Neuronal stem cell (in vitro differentiated cells): ENCODE results near the gene DGAT2. TPM values are rescaled to one million over a fixed set of nuclear protein-coding genes. Genes with fewer than 3 reads are reported as not detected.

Source experiments
- DNase-seq: peaks from one replicate; pipeline ENCODE4 v3.0.0-alpha.2; 2013; ENCODE audit warnings: low spot score
- H2AFZ ChIP-seq: one replicate; pipeline ENCODE4 v1.6.1; 2013; ENCODE audit warnings: mild to moderate bottlenecking, low read length, inconsistent platforms
- H2AK5ac ChIP-seq: 2 replicates; pipeline ENCODE4 v1.6.1; 2013; ENCODE audit warnings: low read depth, mild to moderate bottlenecking, inconsistent platforms, low read length, moderate library complexity, mixed read lengths
- H2BK120ac ChIP-seq: 2 replicates; pipeline ENCODE4 v1.6.1; 2013; ENCODE audit warnings: low read depth, mild to moderate bottlenecking, inconsistent platforms, low read length, moderate library complexity, mixed read lengths
- H2BK12ac ChIP-seq: one replicate; pipeline ENCODE4 v1.6.1; 2013; ENCODE audit warnings: low read length, inconsistent platforms
- H2BK15ac ChIP-seq: 2 replicates; pipeline ENCODE4 v1.6.1; 2013; ENCODE audit warnings: mild to moderate bottlenecking, low read length, inconsistent platforms, mixed read lengths
- H2BK5ac ChIP-seq: one replicate; pipeline ENCODE4 v1.6.1; 2013; ENCODE audit warnings: inconsistent platforms, mild to moderate bottlenecking, low read length, moderate library complexity
- H3K14ac ChIP-seq: one replicate; pipeline ENCODE4 v1.6.1; 2013; ENCODE audit warnings: low read length, inconsistent platforms
- H3K18ac ChIP-seq: 2 replicates; pipeline ENCODE4 v1.6.1; 2013; ENCODE audit warnings: low read length, inconsistent platforms
- H3K23ac ChIP-seq: 2 replicates; pipeline ENCODE4 v1.6.1; 2013; ENCODE audit warnings: low read depth, mild to moderate bottlenecking, mixed read lengths, low read length, inconsistent platforms; ENCODE audit not compliant: poor library complexity
- H3K27ac ChIP-seq: replicated peaks from 3 replicates; pipeline ENCODE4 v1.5.1; 2013; ENCODE audit warnings: low read length, inconsistent platforms
- H3K27me3 ChIP-seq, 3 experiments: 2 replicates each; pipeline ENCODE4 v1.6.1; 2013; ENCODE audit warnings: low read length in 3 of 3, mild to moderate bottlenecking in 2 of 3, inconsistent platforms in 1 of 3, low read depth in 1 of 3, mixed read lengths in 1 of 3, moderate library complexity in 1 of 3; ENCODE audit not compliant: control insufficient read depth in 3 of 3, insufficient read depth in 3 of 3
- H3K36me3 ChIP-seq, 2 donors: replicated peaks in 1 of 2; 2 replicates each; pipeline ENCODE4 v1.6.1; 2013; ENCODE audit warnings: low read length in 2 of 2; ENCODE audit not compliant: control insufficient read depth in 2 of 2, insufficient read depth in 2 of 2
- H3K4ac ChIP-seq: 2 replicates; pipeline ENCODE4 v1.6.1; 2013; ENCODE audit warnings: inconsistent platforms, mild to moderate bottlenecking, low read length, moderate library complexity
- H3K4me1 ChIP-seq, 2 donors: 1 replicate in 1 of 2; 2 replicates in 1 of 2; pipeline ENCODE4 v1.6.1; 2013; ENCODE audit warnings: low read length in 2 of 2, low read depth in 1 of 2; ENCODE audit not compliant: control insufficient read depth in 2 of 2, insufficient read depth in 1 of 2
- H3K4me2 ChIP-seq: one replicate; pipeline ENCODE4 v1.6.1; 2013; ENCODE audit warnings: mild to moderate bottlenecking, low read length, inconsistent platforms; ENCODE audit not compliant: insufficient read depth, poor library complexity, severe bottlenecking
- H3K4me3 ChIP-seq, 2 donors: 2 replicates each; pipeline ENCODE4 v1.5.1; 2013; ENCODE audit warnings: low read length in 2 of 2, mild to moderate bottlenecking in 2 of 2, inconsistent platforms in 1 of 2, moderate library complexity in 1 of 2
- H3K79me1 ChIP-seq: one replicate; pipeline ENCODE4 v1.6.1; 2013; ENCODE audit warnings: low read depth, mild to moderate bottlenecking, inconsistent platforms, low read length, moderate library complexity
- H3K9ac ChIP-seq: one replicate; pipeline ENCODE4 v1.6.1; 2013; ENCODE audit warnings: mild to moderate bottlenecking, low read depth, low read length, inconsistent platforms; ENCODE audit not compliant: poor library complexity
- H3K9me3 ChIP-seq, 2 donors: replicated peaks in 1 of 2; 2 replicates each; pipeline versions ENCODE3 to v1.6.1; 2013; ENCODE audit warnings: low read length in 2 of 2, mild to moderate bottlenecking in 2 of 2, inconsistent platforms in 1 of 2, low read depth in 1 of 2, mixed read lengths in 1 of 2, moderate library complexity in 1 of 2; ENCODE audit not compliant: control insufficient read depth in 2 of 2, insufficient read depth in 1 of 2
- H4K8ac ChIP-seq: one replicate; pipeline ENCODE4 v1.6.1; 2013; ENCODE audit warnings: low read depth, mild to moderate bottlenecking, inconsistent platforms, low read length, moderate library complexity
- H4K91ac ChIP-seq: one replicate; pipeline ENCODE4 v1.6.1; 2013; ENCODE audit warnings: low read length, low read depth, mild to moderate bottlenecking, inconsistent platforms; ENCODE audit not compliant: poor library complexity
- WGBS, 2 donors: extraction: QIAGEN DNeasy Blood & Tissue Kit; methylation state at CpG; one replicate each; pipeline ENCODE4 v1.1.7; 2013; ENCODE audit warnings: missing lambda C conversion rate in 2 of 2, mixed read lengths in 1 of 2; ENCODE audit not compliant: insufficient read length in 2 of 2, insufficient replicate concordance in 1 of 2; ENCODE audit errors: extremely low coverage in 2 of 2; 5-methylcytosine and 5-hydroxymethylcytosine counted together
- polyA plus RNA-seq, 2 experiments: library from polyadenylated mRNA; stranded (reverse); fragments of 200-250 nt; gene quantifications; one replicate each; pipeline ENCODE4 v1.2.3, GENCODE V29; 2013

Gene DGAT2, protein sequence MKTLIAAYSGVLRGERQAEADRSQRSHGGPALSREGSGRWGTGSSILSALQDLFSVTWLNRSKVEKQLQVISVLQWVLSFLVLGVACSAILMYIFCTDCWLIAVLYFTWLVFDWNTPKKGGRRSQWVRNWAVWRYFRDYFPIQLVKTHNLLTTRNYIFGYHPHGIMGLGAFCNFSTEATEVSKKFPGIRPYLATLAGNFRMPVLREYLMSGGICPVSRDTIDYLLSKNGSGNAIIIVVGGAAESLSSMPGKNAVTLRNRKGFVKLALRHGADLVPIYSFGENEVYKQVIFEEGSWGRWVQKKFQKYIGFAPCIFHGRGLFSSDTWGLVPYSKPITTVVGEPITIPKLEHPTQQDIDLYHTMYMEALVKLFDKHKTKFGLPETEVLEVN
- 1.9 TPM for polyA plus RNA-seq (2013, experiment 1 of 2)
- 2.0 TPM for polyA plus RNA-seq (2013, experiment 2 of 2)

DNA sequence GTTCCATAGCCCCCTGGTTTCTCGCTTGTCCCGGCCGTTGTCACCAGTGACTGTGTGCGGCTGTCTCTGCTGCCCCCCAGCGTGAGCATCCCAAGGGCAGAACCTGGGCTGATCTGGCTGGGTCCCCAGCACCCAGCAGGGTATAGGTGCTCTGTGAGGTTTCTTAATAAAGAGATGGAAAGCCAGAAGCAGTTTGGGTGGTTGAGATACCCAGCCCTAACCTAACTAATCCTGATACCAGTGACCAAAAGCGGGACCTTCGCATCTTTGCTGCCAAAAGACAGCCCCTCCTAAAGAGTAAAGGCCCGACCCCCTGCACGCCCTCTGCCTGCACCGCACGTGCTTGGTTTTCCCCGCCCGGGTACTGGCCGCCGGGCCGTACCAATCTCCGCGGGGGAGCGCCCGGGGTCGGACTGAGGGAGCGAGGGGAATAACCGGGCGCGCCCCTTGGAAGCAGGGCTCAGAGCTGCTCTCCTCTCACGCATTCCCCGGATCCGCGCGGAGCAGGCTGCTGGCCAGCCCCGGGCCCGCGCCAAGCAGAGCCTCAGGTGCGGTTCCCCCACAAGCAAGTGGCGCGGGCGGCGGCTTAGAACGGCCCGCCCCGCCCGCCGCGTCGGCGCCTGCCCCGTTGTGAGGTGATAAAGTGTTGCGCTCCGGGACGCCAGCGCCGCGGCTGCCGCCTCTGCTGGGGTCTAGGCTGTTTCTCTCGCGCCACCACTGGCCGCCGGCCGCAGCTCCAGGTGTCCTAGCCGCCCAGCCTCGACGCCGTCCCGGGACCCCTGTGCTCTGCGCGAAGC, at the start of gene DGAT2:
DGAT2 (plus strand) TSS at position 667 of the 797 bp plus-strand sequence. CDS start 214 bp downstream, outside the sequence.
- H4K91ac ChIP-seq: no peak within 1 kb of the TSS
- no peak within 1 kb of the TSS for H3K14ac ChIP-seq
- no CpG with 5 or more reads among the region's 66 CpGs for WGBS, 2 donors
- peaks cover 10 to 90% (median 31%) of the 10 kb centered on the region in 3 experiments for H3K27me3 ChIP-seq
- H3K9me3 ChIP-seq: peaks cover 0 to 1% of the 10 kb centered on the region in 2 donors
- peak within 1 kb of the TSS; percentile 20 for H2BK5ac ChIP-seq
- peak within 1 kb of the TSS; percentile 31 to 60 for H3K4me3 ChIP-seq
- peak within 1 kb of the TSS; percentile 87 for H3K4me2 ChIP-seq
- H2AK5ac ChIP-seq: peak within 1 kb of the TSS; percentile 93
- H3K79me1 ChIP-seq: no peaks in the 10 kb centered on the region
- DNase-seq: peak; percentile 64
- H3K27ac ChIP-seq: no peak within 1 kb of the TSS
- H2BK15ac ChIP-seq: peak within 1 kb of the TSS; percentile 71
- peak within 1 kb of the TSS; percentile 91 for H3K9ac ChIP-seq
- no peaks in the 10 kb centered on the region for H3K36me3 ChIP-seq
- H4K8ac ChIP-seq: no peak within 1 kb of the TSS
- peak within 1 kb of the TSS; percentile 97 for H3K18ac ChIP-seq
- H3K23ac ChIP-seq: peak within 1 kb of the TSS; percentile 26
- peak within 1 kb of the TSS; percentile 49 for H2BK12ac ChIP-seq
- no peak within 1 kb of the TSS for H3K4ac ChIP-seq
- peaks cover 5 to 14% of the 10 kb centered on the region in 2 donors for H3K4me1 ChIP-seq
- H2AFZ ChIP-seq: peak within 1 kb of the TSS; percentile 98
- peak within 1 kb of the TSS; percentile 58 for H2BK120ac ChIP-seq

DNA sequence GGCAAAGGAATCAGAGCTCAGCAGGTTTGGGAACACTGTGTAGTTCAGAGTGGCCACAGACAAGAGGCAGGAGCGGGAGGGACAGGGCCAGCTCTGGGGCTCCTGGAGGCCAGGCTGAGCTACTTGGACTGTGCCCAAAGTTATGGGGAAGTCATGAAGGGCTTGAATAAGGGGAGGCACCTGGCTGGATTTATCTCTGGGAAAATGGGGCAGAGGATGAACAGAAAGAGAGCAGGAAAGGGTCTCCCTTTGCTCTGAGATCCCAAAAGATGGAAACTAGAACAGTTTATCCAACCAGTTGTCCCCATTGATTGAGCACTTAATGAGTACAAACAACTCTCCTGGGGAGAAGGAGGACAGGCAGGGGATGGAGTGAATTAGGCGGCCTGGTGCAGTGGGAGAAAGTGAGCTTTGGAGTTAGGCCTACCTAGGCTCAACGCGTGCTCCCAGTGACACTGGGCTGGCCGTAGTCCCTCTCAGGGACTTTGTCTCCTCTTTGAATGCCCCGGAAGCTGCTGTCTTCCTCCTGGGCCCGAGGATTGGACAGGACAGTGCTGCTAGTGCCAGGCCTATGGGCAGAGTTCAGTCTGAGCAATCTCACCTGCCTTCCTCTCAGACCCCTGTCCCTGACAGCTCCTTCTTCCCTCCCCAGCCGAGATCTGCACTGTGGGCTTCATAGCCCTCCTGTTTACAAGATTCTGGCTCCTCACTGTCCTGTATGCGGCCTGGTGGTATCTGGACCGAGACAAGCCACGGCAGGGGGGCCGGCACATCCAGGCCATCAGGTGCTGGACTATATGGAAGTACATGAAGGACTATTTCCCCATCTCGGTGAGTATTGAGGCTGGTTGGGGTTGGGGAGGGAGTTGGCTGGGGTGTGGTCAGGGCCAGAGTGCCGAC, 49.0 kb upstream of the DGAT2 start:
- Histone ChIP-seq H2BK5ac (no peak overlapping the region), H3K4me3 (no peak overlapping the region), H2BK12ac (no peak overlapping the region), H3K23ac (no peak overlapping the region), H3K9ac (peak overlapping the region; percentile 51), H3K4ac (no peak overlapping the region), H3K18ac (peak overlapping the region; percentile 87), H2AK5ac (peak overlapping the region; percentile 58), H2BK120ac (peak overlapping the region; percentile 24), H3K79me1 (no peaks in the 10 kb centered on the region), H3K4me2 (no peak overlapping the region), H3K14ac (peak overlapping the region; percentile 9), H4K91ac (no peak overlapping the region), H3K36me3 (no peaks in the 10 kb centered on the region), H3K9me3 (no peaks in the 10 kb centered on the region), H3K4me1 (peaks cover 0 to 6% of the 10 kb centered on the region in 2 donors), H2BK15ac (peak overlapping the region; percentile 3), H2AFZ (peak overlapping the region; percentile 21), H4K8ac (no peak overlapping the region), H3K27ac (no peak overlapping the region), H3K27me3 (peaks cover 0 to 15% (median 0%) of the 10 kb centered on the region in 3 experiments)
- no peak for DNase-seq
- no CpG with 5 or more reads among the region's 14 CpGs for WGBS, 2 donors

DNA sequence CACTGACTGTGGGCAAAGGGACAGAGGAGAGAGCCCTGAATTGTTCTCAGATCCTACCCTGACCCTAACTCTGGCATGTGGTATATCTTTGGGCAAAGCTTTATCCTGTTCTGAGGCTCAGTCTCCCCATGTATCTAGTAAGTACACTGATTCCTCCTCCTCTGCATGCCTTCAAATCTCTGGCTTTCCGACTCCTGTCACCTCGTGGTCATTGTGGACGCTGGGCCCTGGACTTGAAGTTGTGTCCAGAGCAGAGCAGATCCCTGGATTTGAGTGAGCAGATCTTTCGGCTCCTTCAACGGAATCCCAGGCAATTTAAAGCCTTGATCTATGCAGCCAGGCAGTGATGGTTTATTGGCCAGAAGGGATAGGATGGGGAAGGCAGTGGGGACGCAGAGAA, 47.9 kb upstream of the DGAT2 start:
- DNase-seq: no peak
- Histone ChIP-seq H4K91ac (no peak overlapping the region), H3K9me3 (no peaks in the 10 kb centered on the region), H3K79me1 (no peaks in the 10 kb centered on the region), H3K18ac (no peak overlapping the region), H4K8ac (no peak overlapping the region), H3K4me2 (no peak overlapping the region), H3K36me3 (no peaks in the 10 kb centered on the region), H2BK12ac (peak overlapping the region; percentile 24), H2BK120ac (no peak overlapping the region), H3K14ac (peak overlapping the region; percentile 32), H2BK5ac (no peak overlapping the region), H3K9ac (no peak overlapping the region), H3K4me3 (no peak overlapping the region), H3K4me1 (peaks cover 0 to 6% of the 10 kb centered on the region in 2 donors), H3K27ac (no peak overlapping the region), H3K4ac (no peak overlapping the region), H3K23ac (no peak overlapping the region), H2BK15ac (no peak overlapping the region), H2AK5ac (no peak overlapping the region), H2AFZ (no peak overlapping the region), H3K27me3 (peaks cover 0 to 16% (median 0%) of the 10 kb centered on the region in 3 experiments)
- no CpG with 5 or more reads among the region's 6 CpGs for WGBS, 2 donors
